GM19025 (cell line): ENCODE results near the gene PYCR2.
"Not testable (repeated sequence)": the region's sequence is repeated elsewhere in the genome, so short reads cannot be mapped to it uniquely, and the experiment has no call there.

Experiments used
- ATAC-seq: cut with Tn5 transposase; IDR thresholded peaks from one replicate; pipeline ENCODE4 v1.9.1; 2021; ENCODE audit warnings: mild to moderate bottlenecking, low read depth, moderate library complexity; ENCODE audit not compliant: unreplicated experiment

The PYCR2 gene

GRCh38 chr1:225943582-225943981 lies 19.5 kb upstream of the PYCR2 start:
- no peak for ATAC-seq

DNA sequence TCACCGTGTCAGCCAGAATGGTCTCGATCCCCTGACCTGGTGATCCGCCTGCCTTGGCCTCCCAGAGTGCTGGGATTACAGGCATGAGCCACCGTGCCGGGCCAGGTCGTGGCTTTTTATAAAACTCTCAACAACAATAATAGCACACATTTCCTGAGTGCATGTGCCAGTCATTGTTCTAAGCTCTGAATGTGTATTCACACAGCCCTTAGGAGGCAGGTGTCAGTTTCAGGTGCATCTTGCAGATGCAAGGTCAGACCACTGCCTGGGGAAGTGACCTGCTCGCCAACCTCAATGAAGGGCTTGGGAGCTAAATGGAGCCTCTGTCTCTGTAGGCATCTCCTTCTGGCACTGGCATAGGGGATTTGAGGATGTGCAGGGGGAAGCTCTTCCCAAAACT lies 18.5 kb upstream of the PYCR2 start:
- peak; percentile 71 for ATAC-seq

- no peak for ATAC-seq
Observed at GRCh38 chr1:225941942-225942222, 17.8 kb upstream of the PYCR2 start.

DNA sequence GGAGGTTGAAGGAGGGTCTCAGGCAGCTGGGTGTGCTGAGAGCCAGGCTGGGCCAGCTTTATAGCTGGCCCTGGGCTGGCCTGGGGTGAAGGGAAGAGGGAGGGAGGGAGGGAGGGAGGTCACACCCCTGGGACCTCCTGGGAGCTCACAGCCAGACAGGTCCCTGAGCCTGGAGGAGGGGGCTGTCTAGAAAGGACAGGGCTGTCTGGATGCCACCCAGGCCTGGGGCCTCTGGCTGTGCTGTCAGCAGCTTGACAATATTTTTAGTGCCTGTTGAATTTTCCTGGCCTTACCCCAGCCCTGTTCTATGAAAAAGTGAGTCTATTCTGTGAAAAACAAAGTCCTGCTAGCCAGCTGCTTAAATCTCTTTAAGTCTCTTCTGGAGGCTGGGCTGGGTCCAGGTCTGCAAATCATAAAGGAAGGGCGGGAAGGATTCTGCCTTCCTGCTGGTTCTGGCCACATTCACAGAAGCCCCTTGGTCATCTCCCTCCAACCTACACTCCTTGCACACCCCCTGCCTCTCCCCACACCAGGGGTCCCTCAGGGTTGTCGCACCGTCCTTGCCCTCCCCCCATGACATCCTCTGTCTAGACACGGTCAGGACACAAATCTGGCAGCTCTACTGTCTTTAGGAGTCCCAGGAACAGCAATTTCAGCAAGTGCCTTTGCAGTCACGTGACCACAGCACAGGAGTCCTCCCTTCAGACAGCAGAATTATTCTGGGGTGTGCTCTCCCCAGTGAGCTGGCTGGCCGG lies 17.3 kb upstream of the PYCR2 start, which contains the start of gene LEFTY2:
LEFTY2 (minus strand) TSS at position 34 of the 755 bp plus-strand sequence. CDS start 80 bp downstream, outside the sequence.
- ATAC-seq, result no peak

GRCh38 chr1:225940385-225941151 lies 16.5 kb upstream of the PYCR2 start:
- no peak for ATAC-seq

DNA sequence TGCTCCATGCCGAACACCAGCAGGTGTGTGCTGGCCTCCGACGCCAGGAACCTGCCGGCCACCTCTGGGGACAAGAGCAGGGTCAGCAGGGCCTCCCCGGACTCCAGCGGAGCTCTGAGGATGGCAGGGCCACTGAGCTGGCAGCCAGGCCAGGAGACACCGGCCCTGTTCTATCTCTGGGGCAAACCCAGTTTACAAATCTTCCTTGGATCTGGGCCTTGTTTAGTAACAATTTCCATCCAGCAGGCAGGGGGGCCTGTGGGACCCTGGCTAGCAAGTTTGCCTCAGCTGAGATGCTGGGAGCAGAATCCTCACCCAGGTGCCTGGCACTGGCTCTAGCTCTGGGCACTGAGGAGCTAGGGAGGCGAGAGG lies 15.9 kb upstream of the PYCR2 start:
- not testable (repeated sequence) for ATAC-seq

DNA sequence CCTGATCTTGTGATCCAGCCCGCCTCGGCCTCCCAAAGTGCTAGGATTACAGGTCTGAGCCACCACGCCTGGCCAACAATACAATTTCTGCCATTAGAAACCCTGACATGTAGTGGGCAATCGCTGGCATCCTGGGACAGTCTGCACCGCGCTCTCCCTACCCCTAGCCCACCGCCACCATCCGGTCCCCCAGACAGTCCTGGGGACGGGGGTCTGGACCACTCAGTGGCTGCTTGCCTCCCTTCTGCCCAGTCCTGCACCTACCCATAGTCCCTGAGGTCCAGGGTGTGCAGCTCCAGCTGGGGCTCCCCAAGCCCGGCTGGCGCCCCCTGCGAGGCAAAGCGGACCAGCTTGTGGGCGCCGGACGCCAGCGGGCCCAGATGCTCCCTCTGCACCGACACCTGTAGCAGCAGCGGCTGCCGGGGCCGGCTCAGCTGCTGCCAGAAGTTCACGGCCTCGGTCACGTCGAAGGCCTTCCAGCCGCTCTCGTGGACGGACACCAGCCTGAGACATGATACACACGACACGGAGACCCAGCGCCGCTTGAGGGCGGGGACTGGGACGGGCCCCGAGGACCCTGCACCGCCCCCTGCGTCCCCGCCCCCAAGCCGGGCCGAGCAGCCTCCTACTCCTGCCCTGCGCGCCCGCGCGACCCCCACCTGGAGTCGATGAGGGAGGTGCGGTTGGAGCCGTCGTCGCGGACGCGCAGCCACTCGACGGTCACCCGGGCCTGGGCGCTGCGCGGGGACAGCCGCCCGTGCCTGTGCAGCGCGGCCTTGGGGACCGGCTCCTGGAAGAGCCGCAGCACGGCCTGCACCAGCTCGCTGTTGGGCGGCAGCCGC lies 15.3 kb upstream of the PYCR2 start:
- not testable (repeated sequence) for ATAC-seq

GRCh38 chr1:225937048-225937968 lies 13.3 kb upstream of the PYCR2 start:
- no peak for ATAC-seq

DNA sequence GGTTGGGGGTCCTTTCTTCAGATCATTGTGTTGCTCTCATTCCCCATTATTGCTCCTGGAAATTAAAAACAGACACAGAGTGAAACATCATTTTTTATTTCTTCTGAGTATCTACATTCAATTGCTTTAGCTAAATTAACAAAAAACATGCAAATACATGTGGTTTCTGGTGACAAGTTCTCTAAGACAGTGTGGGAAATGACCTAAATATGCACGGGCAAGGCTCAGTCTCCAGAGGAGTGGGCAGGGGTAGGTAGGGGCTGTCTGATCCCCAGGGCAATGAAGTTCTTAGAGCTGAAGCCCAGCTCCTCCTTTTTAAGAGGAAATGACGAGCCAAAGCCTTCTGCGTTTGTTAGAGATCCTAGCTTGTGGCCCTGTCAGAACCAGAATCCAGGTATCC lies 12.5 kb upstream of the PYCR2 start:
- no peak for ATAC-seq

GRCh38 chr1:225936086-225936485 lies 12.0 kb upstream of the PYCR2 start:
- ATAC-seq, result not testable (repeated sequence)

GRCh38 chr1:225934711-225935110 lies 10.7 kb upstream of the PYCR2 start:
- no peak for ATAC-seq

- ATAC-seq, result no peak
Observed at GRCh38 chr1:225933072-225933471, 9.0 kb upstream of the PYCR2 start.

GRCh38 chr1:225931270-225932136 lies 7.5 kb upstream of the PYCR2 start:
- no peak for ATAC-seq

GRCh38 chr1:225930566-225930965 lies 6.5 kb upstream of the PYCR2 start:
- ATAC-seq, result no peak

DNA sequence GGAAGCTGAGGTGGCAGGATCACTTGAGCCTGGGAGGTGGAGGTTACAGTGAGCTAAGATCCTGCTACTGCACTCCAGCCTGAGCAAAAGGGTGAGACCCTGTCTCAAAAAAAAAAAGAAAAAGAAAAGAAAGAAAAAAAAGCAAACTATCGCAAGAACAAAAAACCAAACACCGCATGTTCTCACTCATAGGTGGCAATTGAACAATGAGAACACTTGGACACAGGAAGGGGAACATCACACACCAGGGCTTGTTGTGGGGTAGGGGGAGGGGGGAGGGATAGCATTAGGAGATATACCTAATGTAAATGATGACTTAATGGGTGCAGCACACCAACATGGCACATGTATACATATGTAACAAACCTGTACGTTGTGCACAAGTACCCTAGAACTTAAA lies 5.4 kb upstream of the PYCR2 start:
- ATAC-seq, result not testable (repeated sequence)

- ATAC-seq, result no peak
Observed at GRCh38 chr1:225928186-225929175, 4.4 kb upstream of the PYCR2 start.

DNA sequence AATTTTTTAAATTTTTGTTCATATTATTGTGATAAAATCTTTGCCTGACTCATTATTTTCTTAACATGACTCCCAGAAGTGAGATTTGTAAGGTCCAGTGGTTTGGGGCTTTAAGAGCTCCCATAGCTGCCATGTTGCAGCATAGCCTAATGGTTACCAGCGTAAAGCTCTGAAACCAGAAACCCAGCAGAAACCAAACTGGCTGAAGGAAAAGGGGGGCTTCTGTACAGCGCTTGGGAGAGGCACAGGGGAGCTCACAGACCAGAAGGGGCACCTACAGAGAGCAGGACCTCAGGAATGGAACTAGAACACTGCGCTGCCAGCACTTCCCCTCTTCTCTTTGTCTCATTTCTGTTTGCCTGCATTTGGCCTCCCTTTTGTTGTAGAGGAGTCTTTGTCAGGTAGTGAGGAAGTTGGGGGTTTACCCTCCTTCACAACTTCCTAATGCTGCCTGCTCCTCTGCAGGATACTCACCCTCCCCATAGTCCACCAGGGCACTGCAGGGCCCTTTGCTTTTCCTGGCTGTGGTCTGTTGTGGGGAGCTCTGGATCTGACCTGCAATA lies 2.6 kb upstream of the PYCR2 start:
- ATAC-seq, result no peak

DNA sequence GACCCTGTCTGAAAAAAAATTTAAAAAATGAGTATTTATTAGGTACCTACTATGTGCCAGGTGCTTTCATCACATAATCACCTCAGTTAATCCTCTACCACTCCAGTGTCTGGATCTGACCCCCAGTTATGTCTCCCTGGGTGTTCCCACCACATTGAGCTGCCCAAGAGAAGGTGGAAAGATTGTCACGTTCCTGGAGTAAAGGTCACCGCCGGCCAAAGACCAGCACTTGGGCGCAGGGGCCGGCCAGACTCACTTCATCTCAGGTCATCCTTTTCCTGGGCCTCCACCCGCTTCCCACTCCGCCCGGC lies 714 bp downstream of the PYCR2 start:
- ATAC-seq, result no peak
